Heart right ventricle (tissue), 16 donors: ENCODE results near the gene SLC30A7. TPM values are rescaled to one million over a fixed set of nuclear protein-coding genes. Genes with fewer than 3 reads are reported as not detected.
A peak's percentile ranks its signal among the peaks of the same experiment; 100 is the strongest.

Experiments used
- ATAC-seq, 8 donors: fragments of 200-7000 bp; cut with Tn5 transposase; one replicate each; pipeline ENCODE4 v1.9.1; 2020; ENCODE audit warnings: mild to moderate bottlenecking in 8 of 8, moderate library complexity in 8 of 8, moderate number of reproducible peaks in 1 of 8
- DNase-seq, 2 donors: peaks; one replicate each; pipeline ENCODE4 v3.0.0-alpha.2; 2020
- H3K27ac ChIP-seq, 10 donors: fragments of 200-600 bp; sonication (generic) in 2 of 10; one replicate each; pipeline versions ENCODE4 v1.5.0 to v1.8.0; 2020 to 2022; ENCODE audit warnings: mild to moderate bottlenecking in 3 of 10
- H3K27me3 ChIP-seq, 7 donors: fragments of 200-600 bp; one replicate each; pipeline ENCODE4 v1.8.0; 2021 to 2022; ENCODE audit warnings: mild to moderate bottlenecking in 2 of 7
- H3K36me3 ChIP-seq, 9 donors: fragments of 200-600 bp; sonication (generic) in 1 of 9; one replicate each; pipeline versions ENCODE4 v1.5.0 to v1.8.0; 2020 to 2022; ENCODE audit warnings: mild to moderate bottlenecking in 2 of 9
- H3K4me1 ChIP-seq, 9 donors: fragments of 200-600 bp; sonication (generic) in 1 of 9; one replicate each; pipeline versions ENCODE4 v1.5.0 to v1.8.0; 2020 to 2022; ENCODE audit warnings: mild to moderate bottlenecking in 4 of 9
- H3K4me3 ChIP-seq, 10 donors: fragments of 200-600 bp; sonication (generic) in 2 of 10; one replicate each; pipeline versions ENCODE4 v1.5.0 to v1.8.0; 2020 to 2022; ENCODE audit warnings: mild to moderate bottlenecking in 7 of 10, moderate library complexity in 2 of 10
- H3K9me3 ChIP-seq, 11 donors: fragments of 200-600 bp in 10 of 11; sonication (generic) in 2 of 11; one replicate each; pipeline versions ENCODE4 v1.5.0 to v1.8.0; 2013 to 2022; ENCODE audit warnings: mild to moderate bottlenecking in 2 of 11, control low read depth in 1 of 11, moderate library complexity in 1 of 11
- CTCF ChIP-seq, 9 donors: fragments of 200-600 bp; sonication (generic) in 2 of 9; IDR thresholded peaks; one replicate each; pipeline versions ENCODE4 v1.5.0 to v1.8.0; 2021 to 2022; ENCODE audit warnings: antibody characterized with exemption in 9 of 9, mild to moderate bottlenecking in 5 of 9, moderate library complexity in 1 of 9
- WGBS, 2 donors: extraction: QIAGEN DNeasy Blood & Tissue Kit; methylation state at CpG; one replicate each; pipeline ENCODE4 v1.1.7; 2013; ENCODE audit warnings: inconsistent platforms in 1 of 2; 5-methylcytosine and 5-hydroxymethylcytosine counted together
- intact Hi-C, 10 donors: fragments of 100-400 bp; cut with DNase I; formaldehyde crosslinking; loops; one replicate each; pipeline versions ENCODE4 v1.11.1 to v1.14.2; 2022
- polyA plus RNA-seq, 2 donors: library from polyadenylated mRNA; stranded (reverse); fragments of 200-250 nt; gene quantifications; one replicate each; pipeline ENCODE4 v1.2.3, GENCODE V29; 2013
- total RNA-seq, 10 donors: library from RNA; stranded (reverse); fragmentation: NEBNext Ultra II Directional in 3 of 10; extraction: Animal tissue kit (Norgen Biotek cat#: 25700) in 3 of 10; gene quantifications; one replicate each; pipeline versions ENCODE4 v1.2.1 to v1.2.4, GENCODE V29; 2021 to 2023
- donor health status: Arrhythmogenic right ventricular cardiomyopathy.
- donor health status: ischemic (EF 13 %, LVEDD 7.1; RV severe dilation, severe dysfunction).
- donor health status: healthy with polysubstance abuse.
- donor health status: DM: no; HTN: yes; CAD: no.
- donor health status: DM: no; HTN: no; CAD: no.
- donor health status: ischemic (EF 25% LVEDD 6.9; RV normal size, moderate dysfunction).
- donor health status: ischemic (EF 25% LVEDD 5.7; RV mildly dilated, moderate dysfunction).
- donor health status: healthy.
- donor health status: DM: yes; HTN: yes; CAD: no.
- donor health status: Ischemic cardiomyopathy.
- donor health status: ischemic (EF 35%, LVEDD 5.7; RV mildly dilated, moderate dysfunction).
- donor health status: nonischemic (EF 11% LVEDD 7.7; RV severe dilation, severe dysfunction).
- donor health status: DM: yes; HTN: yes; CAD: no.
- donor health status: PGD.
- donor health status: ischemic (EF 29% LVEDD 5.4; RV normal size, mild dysfunction).
- donor health status: nonischemic (EF 23%, LVEDD 6.1; RV moderate dilation, normal function).

SLC30A7 gene
- total and polyA plus RNA-seq, 12 donors: 1.7 to 16.2 (median 5.7) TPM

- peaks cover 0 to 59% (median 23%) of the 10 kb centered on the region in 9 donors for H3K4me1 ChIP-seq
- WGBS, 2 donors: 94 to 95% methylated on average over 4 of the region's 4 CpGs
- no peak for ATAC-seq
- no peaks in the 10 kb centered on the region for H3K27me3 ChIP-seq
- TF ChIP-seq CTCF (IDR thresholded peaks at IDR 0.05): no peak
- no peaks in the 10 kb centered on the region for H3K9me3 ChIP-seq
- no peak for DNase-seq
- peaks cover 0 to 42% (median 0%) of the 10 kb centered on the region in 9 donors for H3K36me3 ChIP-seq
- intact Hi-C loops: no loop called here
- H3K27ac ChIP-seq: peak overlapping the region in 2 of 10 donors; percentile 9 to 38
- H3K4me3 ChIP-seq: no peak overlapping the region
Observed at GRCh38 chr1:101005871-101006270, 110.0 kb downstream of the SLC30A7 start.

GRCh38 chr1:101006553-101006952, 110.7 kb downstream of the SLC30A7 start:
- no peak for TF ChIP-seq CTCF (IDR thresholded peaks at IDR 0.05)
- Histone ChIP-seq H3K27ac (peak overlapping the region in 3 of 10 donors; percentile 2 to 38 (median 9)), H3K4me1 (peaks cover 0 to 56% (median 23%) of the 10 kb centered on the region in 9 donors), H3K9me3 (no peaks in the 10 kb centered on the region), H3K4me3 (no peak overlapping the region), H3K27me3 (no peaks in the 10 kb centered on the region), H3K36me3 (peaks cover 0 to 45% (median 0%) of the 10 kb centered on the region in 9 donors)
- no peak for ATAC-seq
- intact Hi-C loops: no loop called here
- no peak for DNase-seq
- WGBS, 2 donors: 54 to 75% methylated on average over 2 of the region's 2 CpGs

GRCh38 chr1:101008229-101008834, 112.4 kb downstream of the SLC30A7 start:
- WGBS, 2 donors: 91% methylated on average over 3 of the region's 3 CpGs
- no peaks in the 10 kb centered on the region for H3K9me3 ChIP-seq
- no peak overlapping the region for H3K27ac ChIP-seq
- peaks cover 0 to 62% (median 7%) of the 10 kb centered on the region in 9 donors for H3K36me3 ChIP-seq
- H3K4me3 ChIP-seq: no peak overlapping the region
- H3K4me1 ChIP-seq: peaks cover 0 to 38% (median 7%) of the 10 kb centered on the region in 9 donors
- ATAC-seq: no peak
- TF ChIP-seq CTCF (IDR thresholded peaks at IDR 0.05): no peak
- intact Hi-C loops: no loop called here
- DNase-seq: no peak
- no peaks in the 10 kb centered on the region for H3K27me3 ChIP-seq

DNA sequence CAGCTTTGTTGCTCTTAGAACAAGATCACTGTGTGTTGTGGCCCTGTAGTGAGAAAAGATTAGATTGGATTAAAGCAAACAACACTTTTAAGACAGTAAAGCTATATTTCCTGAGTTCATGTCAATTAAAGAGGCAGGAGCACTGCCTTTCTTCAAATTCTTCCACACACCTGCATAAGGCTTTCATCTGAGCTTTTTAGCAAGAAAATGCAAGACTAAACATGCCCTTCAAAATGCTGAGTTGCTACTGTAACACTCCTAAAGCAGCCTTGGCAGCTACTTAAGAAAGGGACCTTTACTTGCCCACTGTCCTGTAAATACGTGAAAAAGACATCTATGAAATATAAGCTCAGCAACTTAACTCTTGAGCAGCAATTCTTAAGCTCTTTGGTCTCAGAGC, 117.9 kb downstream of the SLC30A7 start:
- Histone ChIP-seq H3K4me3 (no peak overlapping the region), H3K27me3 (no peaks in the 10 kb centered on the region), H3K27ac (no peak overlapping the region), H3K4me1 (no peaks in the 10 kb centered on the region), H3K9me3 (no peaks in the 10 kb centered on the region), H3K36me3 (peaks cover 0 to 75% (median 11%) of the 10 kb centered on the region in 9 donors)
- TF ChIP-seq CTCF (IDR thresholded peaks at IDR 0.05): no peak
- no peak for DNase-seq
- ATAC-seq: no peak
- intact Hi-C loops: no loop called here
- WGBS, 2 donors: 88 to 97% methylated on average over 1 of the region's 1 CpG
